Measurements from ENCODE around the gene KLF14. TPM values are rescaled to one million over a fixed set of nuclear protein-coding genes. Genes with fewer than 3 reads are reported as not detected.
"Not testable (repeated sequence)": the region's sequence is repeated elsewhere in the genome, so short reads cannot be mapped to it uniquely, and the experiment has no call there.

Gene KLF14
- not detected in 2 replicates for total RNA-seq

DNA sequence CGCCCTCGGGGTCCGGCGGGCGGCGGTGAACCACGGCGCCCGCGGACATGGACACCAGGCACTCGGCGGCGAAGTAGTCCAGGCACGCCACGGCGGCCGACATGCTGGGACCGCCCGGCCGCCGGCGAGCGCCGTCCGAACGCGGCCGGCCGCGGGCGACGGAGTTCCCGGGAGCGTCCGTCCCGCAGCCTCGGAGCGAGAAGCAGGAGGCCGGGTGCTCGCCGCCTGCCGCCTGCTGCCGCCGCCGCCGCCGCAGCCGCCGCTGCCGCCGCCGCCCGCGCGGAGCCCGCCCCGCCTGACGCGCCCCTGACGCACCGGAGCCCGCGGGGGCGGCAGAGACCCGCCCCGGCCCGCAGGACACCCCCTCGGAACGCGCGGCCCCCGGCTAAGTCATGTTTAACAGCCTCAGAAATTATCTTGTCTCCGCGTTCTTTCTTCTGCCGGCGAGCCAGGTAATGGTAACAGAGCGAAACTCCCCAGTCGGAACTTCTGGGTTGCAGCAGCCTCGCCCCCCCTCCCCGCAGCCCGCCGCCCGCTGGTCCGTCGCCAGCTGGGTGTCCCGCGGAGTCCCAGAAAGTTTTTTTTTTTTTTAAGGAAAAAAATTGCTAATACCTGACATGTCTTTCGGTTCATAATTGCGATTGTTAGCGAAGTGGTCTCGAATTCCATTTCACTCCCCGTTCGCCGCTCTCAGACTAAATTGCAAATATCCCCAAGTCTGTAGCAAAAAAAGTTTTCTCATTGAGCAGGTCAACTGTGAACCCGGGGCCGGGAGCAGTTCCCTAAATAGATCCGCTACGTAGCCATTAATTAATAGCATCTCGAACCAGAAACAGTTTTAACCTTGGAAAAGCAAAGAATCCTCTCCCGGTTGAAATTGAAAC, at the start of gene KLF14:
Gene KLF14 (minus strand): TSS at position 277 of the 884 bp plus-strand sequence. CDS start 174 bp downstream, at position 103.
- Mint-ChIP-seq H3K27me3 (ENCODE audit: low read depth) (peaks cover 73% of the 10 kb centered on the region), H3K9me3 (peaks cover 10% of the 10 kb centered on the region), H3K27ac (no peak within 1 kb of the TSS), H3K4me1 (ENCODE audit: low read depth) (peaks cover 7% of the 10 kb centered on the region), H3K4me3 (ENCODE audit: low read depth) (peak within 1 kb of the TSS; percentile 81), H3K36me3 (ENCODE audit: low read depth) (peaks cover 4% of the 10 kb centered on the region)
- intact Hi-C loops (cut with micrococcal nuclease): loop anchor here (10.0 kb wide), 1 partner anchor 949 kb away; no protein-coding TSS in a partner anchor
- peak; percentile 10 for DNase-seq (ENCODE audit: low spot score)

DNA sequence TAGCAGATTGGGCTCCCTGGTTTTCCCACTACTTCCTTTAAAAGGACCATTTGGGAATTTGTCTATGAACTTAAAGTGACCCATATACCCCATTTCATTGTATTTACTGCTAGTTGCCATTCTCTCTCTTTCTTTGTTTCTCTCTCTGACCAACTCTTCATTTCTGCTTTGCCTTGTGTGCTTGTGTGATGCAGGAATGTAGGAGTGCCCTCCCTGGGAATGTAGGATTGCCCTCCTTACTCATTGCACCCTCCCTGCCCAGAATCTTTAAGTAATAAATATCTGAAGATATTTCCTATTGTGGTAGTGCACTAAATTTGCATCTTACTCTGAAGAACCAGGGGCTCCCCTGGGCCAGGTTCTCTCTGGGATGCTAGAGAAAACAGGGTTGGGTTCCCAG, 47.3 kb upstream of the KLF14 start:
- Mint-ChIP-seq H3K4me1 (ENCODE audit: low read depth) (no peaks in the 10 kb centered on the region), H3K36me3 (ENCODE audit: low read depth) (no peaks in the 10 kb centered on the region), H3K27ac (no peak overlapping the region), H3K9me3 (no peaks in the 10 kb centered on the region), H3K27me3 (ENCODE audit: low read depth) (peaks cover 34% of the 10 kb centered on the region), H3K4me3 (ENCODE audit: low read depth) (no peak overlapping the region)
- DNase-seq (ENCODE audit: low spot score): no peak
- intact Hi-C loops (cut with micrococcal nuclease): no loop called here

DNA sequence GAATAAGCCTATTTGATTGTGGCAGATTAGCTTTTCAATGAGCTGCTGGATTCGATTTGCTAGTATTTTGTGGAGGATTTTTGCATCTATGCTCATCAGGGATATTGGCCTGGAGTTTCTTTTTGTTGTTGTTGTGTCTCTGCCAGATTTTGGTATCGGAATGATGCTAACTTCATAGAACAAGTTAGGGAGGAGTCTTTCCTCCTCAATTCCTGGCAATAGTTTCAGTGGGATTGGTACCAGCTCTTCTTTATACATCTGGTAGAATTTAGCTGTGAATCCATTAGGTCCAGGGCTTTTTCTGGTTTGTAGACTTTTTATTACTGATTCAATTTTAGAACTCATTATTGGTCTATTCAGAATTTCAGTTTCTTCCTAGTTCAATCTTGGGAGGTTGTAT, 43.4 kb upstream of the KLF14 start:
- H3K4me3 Mint-ChIP-seq (ENCODE audit: low read depth): no peak overlapping the region
- intact Hi-C loops (cut with micrococcal nuclease): no loop called here
- peaks cover 3% of the 10 kb centered on the region for H3K9me3 Mint-ChIP-seq
- no peaks in the 10 kb centered on the region for H3K4me1 Mint-ChIP-seq (ENCODE audit: low read depth)
- no peak overlapping the region for H3K27ac Mint-ChIP-seq
- H3K36me3 Mint-ChIP-seq (ENCODE audit: low read depth): no peaks in the 10 kb centered on the region
- DNase-seq (ENCODE audit: low spot score): no peak
- peaks cover 30% of the 10 kb centered on the region for H3K27me3 Mint-ChIP-seq (ENCODE audit: low read depth)

DNA sequence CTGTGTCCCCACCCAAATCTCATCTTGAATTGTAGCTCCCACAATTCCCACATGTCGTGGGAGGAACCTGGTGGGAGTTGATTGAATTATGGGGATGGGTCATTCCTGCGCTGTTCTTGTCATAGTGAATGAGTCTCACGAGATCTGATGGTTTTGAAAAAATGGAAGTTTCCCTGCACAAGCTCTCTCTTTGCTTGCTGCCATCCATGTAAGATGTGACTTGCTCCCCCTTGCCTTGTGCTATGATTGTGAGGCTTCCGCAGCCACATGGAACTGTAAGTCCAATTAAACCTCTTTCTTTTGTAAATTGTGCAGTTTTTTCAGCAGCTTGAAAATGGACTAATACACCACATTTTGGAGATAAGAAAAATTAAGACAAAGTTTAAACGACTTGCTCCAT, 38.4 kb upstream of the KLF14 start:
- Mint-ChIP-seq H3K9me3 (peaks cover 18% of the 10 kb centered on the region), H3K27me3 (ENCODE audit: low read depth) (peaks cover 17% of the 10 kb centered on the region)
- DNase-seq (ENCODE audit: low spot score); H3K27ac Mint-ChIP-seq; H3K36me3 Mint-ChIP-seq (ENCODE audit: low read depth); H3K4me1 Mint-ChIP-seq (ENCODE audit: low read depth); H3K4me3 Mint-ChIP-seq (ENCODE audit: low read depth); intact Hi-C loops (cut with micrococcal nuclease): not testable (repeated sequence)

DNA sequence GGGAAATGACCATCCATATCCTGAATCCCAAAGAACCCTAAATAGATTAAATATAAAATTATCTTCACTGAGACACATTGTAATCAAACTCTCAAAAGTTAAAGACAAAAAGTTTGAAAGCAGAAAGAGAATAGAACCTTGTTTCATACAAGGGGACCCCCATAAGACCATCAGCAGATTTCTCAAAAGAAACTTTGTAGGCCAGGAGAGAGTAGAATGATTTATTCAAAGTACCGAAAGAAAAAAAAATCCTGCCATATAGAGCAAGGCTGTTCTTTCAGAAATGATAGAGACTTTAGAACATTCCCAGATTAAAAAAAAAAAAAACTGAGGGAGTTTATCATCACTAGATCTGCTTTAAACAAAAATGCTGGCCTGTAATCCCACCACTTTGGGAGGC, 34.8 kb upstream of the KLF14 start:
- H3K27ac Mint-ChIP-seq: no peak overlapping the region
- peaks cover 18% of the 10 kb centered on the region for H3K9me3 Mint-ChIP-seq
- peaks cover 5% of the 10 kb centered on the region for H3K27me3 Mint-ChIP-seq (ENCODE audit: low read depth)
- no peak overlapping the region for H3K4me3 Mint-ChIP-seq (ENCODE audit: low read depth)
- intact Hi-C loops (cut with micrococcal nuclease): no loop called here
- no peaks in the 10 kb centered on the region for H3K4me1 Mint-ChIP-seq (ENCODE audit: low read depth)
- H3K36me3 Mint-ChIP-seq (ENCODE audit: low read depth): no peaks in the 10 kb centered on the region
- no peak for DNase-seq (ENCODE audit: low spot score)

DNA sequence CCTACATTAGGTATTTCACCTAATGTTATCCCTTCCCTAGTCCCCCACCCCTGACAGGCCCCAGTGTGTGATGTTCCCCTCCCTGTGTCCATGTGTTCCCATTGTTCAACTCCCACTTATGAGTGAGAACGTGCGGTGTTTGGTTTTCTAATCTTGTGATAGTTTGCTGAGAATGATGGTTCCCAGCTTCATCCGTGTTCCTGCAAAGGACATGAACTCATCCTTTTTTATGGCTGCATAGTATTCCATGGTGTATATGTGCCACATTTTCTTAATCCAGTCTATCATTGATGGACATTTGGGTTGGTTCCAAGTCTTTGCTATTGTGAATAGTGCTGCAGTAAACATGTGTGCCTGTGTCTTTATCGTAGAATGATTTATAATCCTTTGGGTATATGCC, 30.6 kb upstream of the KLF14 start:
- H3K27ac Mint-ChIP-seq; DNase-seq (ENCODE audit: low spot score); H3K4me1 Mint-ChIP-seq (ENCODE audit: low read depth); H3K36me3 Mint-ChIP-seq (ENCODE audit: low read depth); intact Hi-C loops (cut with micrococcal nuclease); H3K4me3 Mint-ChIP-seq (ENCODE audit: low read depth): not testable (repeated sequence)
- H3K9me3 Mint-ChIP-seq: peaks cover 12% of the 10 kb centered on the region
- peaks cover 11% of the 10 kb centered on the region for H3K27me3 Mint-ChIP-seq (ENCODE audit: low read depth)

DNA sequence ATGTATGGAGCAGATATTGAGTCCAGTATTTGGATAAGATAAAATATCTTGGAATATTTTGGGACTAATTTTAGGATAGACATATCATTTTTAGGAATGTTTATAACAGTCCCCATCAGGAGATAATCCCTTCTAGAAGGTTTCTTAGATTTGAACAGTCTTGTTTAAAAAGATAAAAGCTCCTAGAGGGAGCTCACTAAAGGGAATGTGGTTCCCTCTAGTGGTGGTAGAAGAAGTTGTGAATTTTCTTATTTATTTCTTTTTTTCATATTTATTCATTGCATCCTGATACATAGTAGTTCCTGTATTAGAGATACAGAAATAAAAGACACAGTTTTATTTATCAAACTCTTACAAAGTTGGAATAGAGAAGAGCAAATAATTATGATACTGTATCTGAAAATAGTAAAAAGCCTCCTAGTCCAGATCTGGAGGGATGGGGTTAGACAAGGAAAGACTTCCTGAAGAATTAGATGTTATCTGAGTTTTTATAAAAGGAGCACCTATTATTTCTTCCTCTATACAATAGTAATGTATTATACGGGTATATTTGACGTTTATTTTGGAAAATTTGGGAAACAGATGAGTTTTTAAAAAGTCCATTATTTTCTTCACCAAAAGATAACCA, 24.5 kb upstream of the KLF14 start:
- Mint-ChIP-seq H3K27me3 (ENCODE audit: low read depth) (peaks cover 10% of the 10 kb centered on the region), H3K4me3 (ENCODE audit: low read depth) (no peak overlapping the region), H3K9me3 (no peaks in the 10 kb centered on the region), H3K27ac (no peak overlapping the region), H3K36me3 (ENCODE audit: low read depth) (no peaks in the 10 kb centered on the region), H3K4me1 (ENCODE audit: low read depth) (no peaks in the 10 kb centered on the region)
- no peak for DNase-seq (ENCODE audit: low spot score)
- intact Hi-C loops (cut with micrococcal nuclease): loop anchor here (1.0 to 5.0 kb wide), 3 partner anchors 271 to 686 kb away; no protein-coding TSS in a partner anchor

DNA sequence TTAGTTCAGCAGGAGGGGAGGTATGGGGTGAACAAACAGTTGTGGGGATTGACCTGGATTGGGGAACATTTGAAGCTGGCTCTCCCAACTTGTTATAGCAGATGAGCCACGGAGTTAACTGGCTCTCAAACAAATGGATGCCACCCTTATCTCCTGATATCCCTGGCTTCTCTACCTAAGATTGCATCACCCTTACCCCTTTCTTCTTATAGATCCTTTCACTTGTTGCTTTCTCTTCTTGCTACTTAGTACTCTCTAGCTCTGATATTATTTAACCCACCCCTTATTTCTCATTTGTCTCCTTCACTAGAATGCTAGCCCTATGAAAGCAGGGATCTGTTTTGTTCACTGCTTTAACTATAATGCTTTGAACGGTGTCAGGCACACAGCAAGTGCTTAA, 22.3 kb upstream of the KLF14 start:
- no peak for DNase-seq (ENCODE audit: low spot score)
- Mint-ChIP-seq H3K4me1 (ENCODE audit: low read depth) (no peaks in the 10 kb centered on the region), H3K27ac (no peak overlapping the region), H3K9me3 (no peaks in the 10 kb centered on the region), H3K4me3 (ENCODE audit: low read depth) (no peak overlapping the region), H3K27me3 (ENCODE audit: low read depth) (peaks cover 16% of the 10 kb centered on the region), H3K36me3 (ENCODE audit: low read depth) (no peaks in the 10 kb centered on the region)
- intact Hi-C loops (cut with micrococcal nuclease): loop anchor here (5.0 kb wide), 2 partner anchors 269 to 514 kb away; no protein-coding TSS in a partner anchor

DNA sequence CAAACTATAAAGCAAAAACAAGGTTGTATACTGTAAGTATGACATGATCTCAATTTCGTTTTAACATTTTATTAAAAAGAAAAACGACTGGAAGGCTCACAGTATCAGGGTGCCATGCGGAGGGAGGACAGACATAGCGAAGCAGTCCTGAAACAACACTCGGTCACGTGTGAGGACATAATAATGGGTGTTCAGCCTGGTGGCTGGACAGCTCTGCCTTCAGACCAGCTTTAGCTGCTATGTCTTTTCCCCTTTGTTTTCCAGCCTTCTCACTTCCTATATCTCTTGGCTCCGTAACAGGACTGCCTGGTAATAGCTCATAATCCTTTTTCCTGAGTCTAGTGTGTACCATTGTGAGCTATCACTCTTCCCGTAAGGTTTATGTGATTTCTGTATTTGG, 18.4 kb upstream of the KLF14 start:
- H3K4me3 Mint-ChIP-seq (ENCODE audit: low read depth): no peak overlapping the region
- H3K27me3 Mint-ChIP-seq (ENCODE audit: low read depth): peaks cover 28% of the 10 kb centered on the region
- intact Hi-C loops (cut with micrococcal nuclease): no loop called here
- H3K36me3 Mint-ChIP-seq (ENCODE audit: low read depth): no peaks in the 10 kb centered on the region
- no peak overlapping the region for H3K27ac Mint-ChIP-seq
- H3K9me3 Mint-ChIP-seq: no peaks in the 10 kb centered on the region
- H3K4me1 Mint-ChIP-seq (ENCODE audit: low read depth): no peaks in the 10 kb centered on the region
- DNase-seq (ENCODE audit: low spot score): no peak

DNA sequence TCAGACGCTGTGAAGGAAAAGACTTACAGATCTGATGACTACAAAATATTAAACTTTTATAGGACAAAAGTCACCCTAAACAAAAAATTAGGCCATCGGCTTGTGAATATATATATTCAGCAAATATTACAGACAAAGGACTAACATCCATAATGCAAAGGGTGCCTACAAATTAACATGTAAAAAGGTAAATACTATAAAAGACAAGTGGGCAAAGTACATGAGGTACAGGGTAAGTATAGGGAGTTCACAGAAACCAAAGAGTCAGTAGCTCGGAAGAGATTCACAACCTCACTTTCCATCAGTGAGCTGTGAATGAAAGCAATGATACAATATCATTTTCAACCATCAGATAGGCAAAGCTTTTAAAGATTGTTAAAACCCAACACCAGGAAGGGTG, 16.7 kb upstream of the KLF14 start:
- intact Hi-C loops (cut with micrococcal nuclease): no loop called here
- H3K9me3 Mint-ChIP-seq: no peaks in the 10 kb centered on the region
- H3K36me3 Mint-ChIP-seq (ENCODE audit: low read depth): no peaks in the 10 kb centered on the region
- H3K4me1 Mint-ChIP-seq (ENCODE audit: low read depth): no peaks in the 10 kb centered on the region
- DNase-seq (ENCODE audit: low spot score): no peak
- H3K4me3 Mint-ChIP-seq (ENCODE audit: low read depth): no peak overlapping the region
- H3K27me3 Mint-ChIP-seq (ENCODE audit: low read depth): peaks cover 38% of the 10 kb centered on the region
- H3K27ac Mint-ChIP-seq: no peak overlapping the region

DNA sequence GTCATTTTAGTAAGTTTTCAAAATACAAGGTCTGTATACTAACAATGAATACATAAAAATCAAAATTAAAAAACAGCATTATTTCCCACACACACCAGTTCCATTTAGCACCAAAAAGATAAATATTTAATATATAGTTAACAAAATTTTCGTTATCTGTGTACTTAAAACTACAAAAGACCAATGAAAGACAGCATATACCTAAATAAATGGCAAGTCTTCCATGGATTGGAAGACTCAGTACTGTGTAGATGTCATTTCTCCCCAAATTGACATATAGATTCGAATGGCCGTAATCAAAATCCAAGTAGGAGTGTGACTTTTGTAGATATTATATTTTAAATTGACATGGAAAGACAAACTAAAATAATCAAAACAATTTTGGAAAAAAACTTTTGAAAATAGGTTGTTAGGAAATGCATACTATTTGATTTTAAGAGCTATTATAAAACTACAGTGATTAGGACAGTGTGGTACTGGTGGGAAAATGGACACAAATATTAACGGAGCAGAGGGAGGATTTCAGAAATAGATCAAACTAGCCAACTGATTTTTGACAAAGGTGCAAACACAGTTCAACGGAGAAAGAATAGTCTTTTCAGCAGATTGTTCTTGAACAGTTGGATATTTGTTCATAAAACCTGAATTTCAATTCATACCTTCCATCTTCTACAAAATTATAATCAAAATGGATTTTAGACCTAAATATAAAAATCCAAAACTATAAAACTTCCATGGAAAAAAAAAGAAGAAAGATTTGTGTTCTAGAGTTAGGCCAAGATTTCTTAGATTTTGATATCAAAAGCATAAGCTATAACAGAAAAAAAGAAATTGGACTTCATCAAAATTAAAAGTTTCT, 14.8 kb upstream of the KLF14 start:
- H3K9me3 Mint-ChIP-seq: no peaks in the 10 kb centered on the region
- no peak overlapping the region for H3K27ac Mint-ChIP-seq
- no peak for DNase-seq (ENCODE audit: low spot score)
- intact Hi-C loops (cut with micrococcal nuclease): no loop called here
- H3K4me3 Mint-ChIP-seq (ENCODE audit: low read depth): no peak overlapping the region
- peaks cover 44% of the 10 kb centered on the region for H3K27me3 Mint-ChIP-seq (ENCODE audit: low read depth)
- H3K4me1 Mint-ChIP-seq (ENCODE audit: low read depth): no peaks in the 10 kb centered on the region
- H3K36me3 Mint-ChIP-seq (ENCODE audit: low read depth): no peaks in the 10 kb centered on the region

DNA sequence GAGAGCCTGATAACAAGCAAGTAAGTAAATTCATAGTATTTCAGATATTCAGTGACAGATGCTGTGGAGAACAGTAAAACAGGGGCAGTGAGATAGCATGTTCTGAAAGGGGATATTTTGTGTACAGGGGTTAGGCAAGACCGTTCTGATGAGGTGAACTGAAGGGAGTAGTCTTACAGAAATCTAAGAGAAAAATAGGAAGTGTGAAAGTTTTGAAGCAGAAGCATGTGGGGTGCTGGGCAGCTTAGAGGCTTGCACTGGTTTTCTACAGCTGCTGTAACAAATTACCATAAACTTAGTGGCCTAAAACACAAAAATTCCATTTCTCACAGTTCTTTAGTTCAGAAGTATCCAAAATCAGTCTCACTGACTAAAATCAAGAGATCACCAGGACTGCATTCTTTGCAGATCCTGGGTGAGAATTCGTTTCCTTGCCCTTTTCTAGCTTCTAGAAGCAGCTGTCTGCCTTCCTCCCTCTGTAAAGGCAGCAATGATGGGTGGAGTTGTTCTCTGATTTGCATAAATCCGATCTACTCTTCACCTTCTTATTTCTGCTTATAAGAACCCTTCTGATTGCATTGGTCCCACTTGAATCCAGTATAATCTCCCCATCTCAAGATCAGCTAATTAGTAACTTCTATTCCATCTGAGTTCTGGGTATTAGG, 7.5 kb upstream of the KLF14 start:
- Mint-ChIP-seq H3K27me3 (ENCODE audit: low read depth) (peaks cover 28% of the 10 kb centered on the region), H3K4me3 (ENCODE audit: low read depth) (no peak overlapping the region), H3K27ac (no peak overlapping the region), H3K36me3 (ENCODE audit: low read depth) (no peaks in the 10 kb centered on the region), H3K9me3 (no peaks in the 10 kb centered on the region), H3K4me1 (ENCODE audit: low read depth) (no peaks in the 10 kb centered on the region)
- intact Hi-C loops (cut with micrococcal nuclease): no loop called here
- DNase-seq (ENCODE audit: low spot score): no peak

Data from activated T-helper 2 cell treated with anti-CD3 and anti-CD28 coated beads, Interferon-gamma antibody, Interleukin-2, Interleukin-4, amounts not matched to agents 10 μg/mL and 5 μg/mL and 100 μg/mL, durations not matched to agents 14 hours and 24 hours and 36 hours (primary cell).